Esophagus muscularis mucosa (tissue), 4 donors: ENCODE measurements around the gene NIPBL. TPM values are rescaled to one million over a fixed set of nuclear protein-coding genes. Genes with fewer than 3 reads are reported as not detected.

Experiments
- DNase-seq: peaks from one replicate; pipeline ENCODE4 v3.0.0-alpha.2; 2017; ENCODE audit errors: extremely low spot score
- H3K27ac ChIP-seq, 4 donors: fragments of 200-600 bp; sonication (generic); replicated peaks in 1 of 4; 1 replicate in 3 of 4; 2 replicates in 1 of 4; pipeline ENCODE4 v1.5.1; 2016 to 2019; ENCODE audit warnings: mild to moderate bottlenecking in 1 of 4
- H3K27me3 ChIP-seq, 4 donors: fragments of 200-600 bp; sonication (generic); one replicate each; pipeline versions ENCODE4 v1.5.1 to v1.6.0; 2016 to 2019
- H3K36me3 ChIP-seq, 4 donors: fragments of 200-600 bp; sonication (generic); one replicate each; pipeline ENCODE4 v1.5.1; 2016 to 2019
- H3K4me1 ChIP-seq, 4 donors: fragments of 200-600 bp; sonication (generic); one replicate each; pipeline ENCODE4 v1.5.1; 2016 to 2019
- H3K4me3 ChIP-seq, 4 donors: fragments of 200-600 bp; sonication (generic); 1 replicate in 2 of 4; 2 replicates in 2 of 4; pipeline ENCODE4 v1.5.1; 2016 to 2019; ENCODE audit warnings: mild to moderate bottlenecking in 4 of 4, moderate library complexity in 1 of 4
- H3K9me3 ChIP-seq, 4 donors: fragments of 200-600 bp; sonication (generic); 1 replicate in 3 of 4; 2 replicates in 1 of 4; pipeline ENCODE4 v1.5.1; 2016 to 2019
- CTCF ChIP-seq, 3 experiments: fragments of 200-600 bp in 2 of 3; fragments of 450-650 bp in 1 of 3; sonication (generic) in 2 of 3; IDR thresholded peaks; one replicate each; pipeline ENCODE4 v1.5.1; 2017 to 2019; ENCODE audit warnings: antibody characterized with exemption in 3 of 3, mild to moderate bottlenecking in 2 of 3, moderate library complexity in 1 of 3
- EP300 ChIP-seq: sonication (generic); formaldehyde crosslinking; IDR thresholded peaks from one replicate; pipeline ENCODE4 v1.6.1; 2017; ENCODE audit warnings: antibody characterized with exemption
- POLR2A ChIP-seq: fragments of 450-650 bp; IDR thresholded peaks from one replicate; pipeline ENCODE4 v1.6.1; 2017; ENCODE audit warnings: antibody characterized with exemption, moderate library complexity, mild to moderate bottlenecking, low read depth
- POLR2AphosphoS5 ChIP-seq, 2 donors: sonication (generic); formaldehyde crosslinking; IDR thresholded peaks; one replicate each; pipeline ENCODE4 v1.6.1; 2017; ENCODE audit warnings: antibody characterized with exemption in 2 of 2
- WGBS: methylation state at CpG from one replicate; pipeline ENCODE4 v1.1.5; 2018; 5-methylcytosine and 5-hydroxymethylcytosine counted together
- intact Hi-C: fragments of 100-400 bp; cut with DNase I; formaldehyde crosslinking; loops from one replicate; pipeline ENCODE4 v1.15.1; 2023
- total RNA-seq, 4 donors: library from RNA; depleted of rRNA; stranded (reverse); fragments of >200 nt; gene quantifications; one replicate each; pipeline versions ENCODE4 v1.1.0 to v1.2.1, GENCODE V29; 2016

Gene NIPBL
- total RNA-seq, 4 donors from 2014 or later: 38.9 to 50.3 (median 40.0) TPM

DNA sequence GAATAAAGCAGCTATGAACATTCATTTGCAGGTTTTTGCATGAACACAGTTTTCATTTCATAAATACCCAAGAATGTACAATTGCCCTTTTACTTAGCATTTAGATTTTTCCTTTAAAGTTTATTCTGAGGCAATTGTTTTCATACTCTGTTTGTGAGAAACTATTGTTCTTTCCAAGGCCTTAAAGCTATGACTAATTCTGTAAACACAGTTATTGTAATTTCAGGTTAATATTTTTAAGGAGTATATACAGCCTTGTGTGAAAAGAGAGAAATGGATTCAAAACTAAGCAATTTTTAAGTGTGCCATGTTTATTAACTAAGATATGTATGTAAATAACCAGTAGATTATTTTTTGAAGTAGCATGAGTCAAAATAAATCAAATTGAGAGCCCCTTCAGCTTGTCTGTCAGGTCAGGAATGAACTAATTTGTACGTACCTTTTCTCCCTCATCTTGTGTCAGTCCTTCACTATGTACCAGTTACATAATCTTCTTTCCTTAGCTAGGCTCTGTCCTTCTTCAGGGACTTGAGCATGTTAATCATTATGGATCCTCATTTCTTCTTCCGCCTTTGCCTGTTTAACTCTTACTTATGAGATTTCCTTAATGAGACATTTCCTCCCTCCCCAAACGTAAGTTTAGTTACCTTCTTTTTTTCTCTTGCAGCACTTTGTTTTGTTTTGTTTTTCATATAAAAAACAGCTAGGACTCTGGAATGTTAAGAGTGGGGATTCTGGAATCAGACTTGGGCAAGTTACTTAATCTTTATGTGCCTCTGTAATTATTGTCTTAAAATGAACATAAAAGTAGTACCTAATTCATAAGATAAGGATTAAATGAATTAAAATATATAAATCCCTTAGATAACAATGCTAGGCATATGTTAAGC is 63.6 kb downstream of the NIPBL start:
- 69% methylated on average over 3 of the region's 3 CpGs for WGBS
- H3K4me1 ChIP-seq: peaks cover 23 to 45% (median 31%) of the 10 kb centered on the region in 4 donors
- TF ChIP-seq EP300 (no peak), POLR2AphosphoS5 (IDR thresholded peaks at IDR 0.05) (no peak), CTCF (IDR thresholded peaks at IDR 0.05) (no peak), POLR2A (no peak)
- no peaks in the 10 kb centered on the region for H3K9me3 ChIP-seq
- H3K27me3 ChIP-seq: no peaks in the 10 kb centered on the region
- intact Hi-C loops: loop anchor here (10.0 kb wide), 1 partner anchor 195 kb away; no protein-coding TSS in a partner anchor
- no peak overlapping the region for H3K4me3 ChIP-seq
- DNase-seq: no peak
- no peak overlapping the region for H3K27ac ChIP-seq
- no peaks in the 10 kb centered on the region for H3K36me3 ChIP-seq

- Histone ChIP-seq H3K27ac (no peak overlapping the region), H3K27me3 (no peaks in the 10 kb centered on the region), H3K4me1 (peaks cover 41 to 44% (median 42%) of the 10 kb centered on the region in 4 donors), H3K4me3 (no peak overlapping the region), H3K9me3 (no peaks in the 10 kb centered on the region), H3K36me3 (no peaks in the 10 kb centered on the region)
- 68% methylated on average over 1 of the region's 1 CpG for WGBS
- intact Hi-C loops: loop anchor here (10.0 kb wide), 1 partner anchor 199 kb away; no protein-coding TSS in a partner anchor
- no peak for TF ChIP-seq POLR2AphosphoS5 (IDR thresholded peaks at IDR 0.05)
- no peak for TF ChIP-seq CTCF (IDR thresholded peaks at IDR 0.05)
- no peak for TF ChIP-seq POLR2A
- no peak for TF ChIP-seq EP300
- no peak for DNase-seq
Measured at GRCh38 chr5:36943584-36943983, 67.0 kb downstream of the NIPBL start.

GRCh38 chr5:36944024-36944423 is 67.5 kb downstream of the NIPBL start:
- WGBS: 74% methylated on average over 2 of the region's 2 CpGs
- intact Hi-C loops: loop anchor here (10.0 kb wide), 1 partner anchor 199 kb away; no protein-coding TSS in a partner anchor
- Histone ChIP-seq H3K27ac (no peak overlapping the region), H3K4me3 (no peak overlapping the region), H3K4me1 (peaks cover 41 to 47% (median 44%) of the 10 kb centered on the region in 4 donors), H3K27me3 (no peaks in the 10 kb centered on the region), H3K9me3 (no peaks in the 10 kb centered on the region), H3K36me3 (no peaks in the 10 kb centered on the region)
- DNase-seq: no peak
- TF ChIP-seq CTCF (IDR thresholded peaks at IDR 0.05): no peak
- no peak for TF ChIP-seq EP300
- TF ChIP-seq POLR2A: no peak
- no peak for TF ChIP-seq POLR2AphosphoS5 (IDR thresholded peaks at IDR 0.05)

DNA sequence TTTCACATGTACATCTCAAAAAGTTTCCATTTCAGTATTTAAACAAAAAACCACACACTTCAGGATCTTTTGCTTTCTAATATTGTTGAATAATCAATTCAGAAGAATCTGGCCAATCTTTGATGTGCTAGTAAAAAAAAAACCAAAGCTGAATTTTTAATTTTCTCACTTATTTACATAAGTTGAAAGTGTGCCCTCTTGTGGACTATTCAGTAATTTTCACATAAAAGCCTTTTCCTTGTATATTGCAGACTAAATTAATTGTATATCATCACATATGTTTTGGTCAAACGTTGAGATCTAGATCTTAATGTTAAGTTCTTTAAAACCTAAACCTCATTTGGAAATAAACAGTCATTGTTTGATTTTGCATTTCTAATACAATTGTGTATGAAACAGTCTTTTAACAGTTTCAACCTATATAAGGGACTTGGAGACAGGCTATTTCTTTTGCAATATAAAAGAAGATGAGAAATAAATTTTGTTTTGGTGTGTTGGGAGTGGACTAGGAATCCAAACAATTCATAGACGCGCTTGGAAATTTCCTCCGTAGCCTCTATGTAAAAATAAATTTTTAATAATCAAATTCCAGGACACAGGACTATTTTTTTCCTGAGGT is 68.1 kb downstream of the NIPBL start:
- peak; percentile 28 to 62 (median 50) for TF ChIP-seq CTCF (IDR thresholded peaks at IDR 0.05)
- no peak for TF ChIP-seq POLR2A
- TF ChIP-seq POLR2AphosphoS5 (IDR thresholded peaks at IDR 0.05): no peak
- TF ChIP-seq EP300: no peak
- H3K9me3 ChIP-seq: no peaks in the 10 kb centered on the region
- H3K4me1 ChIP-seq: peaks cover 41 to 47% (median 47%) of the 10 kb centered on the region in 4 donors
- no peak overlapping the region for H3K27ac ChIP-seq
- intact Hi-C loops: loop anchor here (5.0 to 10.0 kb wide), 2 partner anchors 67 to 200 kb away; partner anchors contain the start of gene NIPBL
- DNase-seq: no peak
- no peaks in the 10 kb centered on the region for H3K27me3 ChIP-seq
- H3K4me3 ChIP-seq: no peak overlapping the region
- WGBS: 63% methylated on average over 4 of the region's 4 CpGs
- H3K36me3 ChIP-seq: no peaks in the 10 kb centered on the region
